Subcutaneous adipose tissue (tissue), 4 donors: ENCODE data around the gene KPNB1. TPM values are rescaled to one million over a fixed set of nuclear protein-coding genes. Genes with fewer than 3 reads are reported as not detected.

Experiments
- CTCF ChIP-seq: fragments of 450-650 bp; IDR thresholded peaks from one replicate; pipeline ENCODE4 v1.5.1; 2016; ENCODE audit warnings: low read depth, mild to moderate bottlenecking, control low read depth, antibody characterized with exemption, moderate library complexity
- total RNA-seq, 4 donors: library from RNA; depleted of rRNA; stranded (reverse); fragments of >200 nt; gene quantifications; one replicate each; pipeline ENCODE4 v1.1.0, GENCODE V29; 2016

KPNB1 gene
- total RNA-seq, 4 donors from 2014 or later, result 200 to 235 (median 215) TPM

GRCh38 chr17:47629826-47630225, 19.9 kb upstream of the KPNB1 start:
- TF ChIP-seq CTCF, result no peak

- no peak for TF ChIP-seq CTCF
These were observed 19.1 kb upstream of the KPNB1 start for GRCh38 chr17:47630614-47631013.

GRCh38 chr17:47632991-47633390, 16.7 kb upstream of the KPNB1 start:
- no peak for TF ChIP-seq CTCF

DNA sequence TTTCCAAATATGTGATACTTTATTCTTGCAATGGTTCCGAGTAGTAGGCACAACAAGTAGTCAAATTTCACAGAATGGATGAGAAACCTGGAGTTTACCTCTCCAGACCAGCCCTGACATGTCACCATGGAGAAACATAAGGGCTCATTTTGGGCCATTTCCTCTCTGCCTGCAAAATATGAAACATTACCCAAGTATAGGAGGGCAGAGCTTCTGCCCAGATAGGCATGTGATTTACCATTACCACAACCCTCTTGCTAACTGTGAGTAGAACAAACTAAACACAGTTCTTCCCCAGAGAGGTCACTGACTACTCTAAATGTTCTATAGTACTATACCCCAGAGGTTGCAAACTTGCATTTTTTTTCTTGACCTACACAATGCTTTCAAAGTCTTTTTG, 15.7 kb upstream of the KPNB1 start:
- TF ChIP-seq CTCF, result no peak

- TF ChIP-seq CTCF, result no peak
These were observed 14.8 kb upstream of the KPNB1 start for GRCh38 chr17:47634870-47635269.

- TF ChIP-seq CTCF, result no peak
These were observed 14.0 kb upstream of the KPNB1 start for GRCh38 chr17:47635734-47636133.

GRCh38 chr17:47636273-47637030, 13.3 kb upstream of the KPNB1 start:
- TF ChIP-seq CTCF, result no peak
